Nephron (organoid): ENCODE results near the gene AP3B1.
A peak's percentile ranks its signal among the peaks of the same experiment; 100 is the strongest.

Experiments
- H3K27ac Mint-ChIP-seq, 3 experiments: 2 replicates each; pipeline ENCODE4 v1.8.0; 2020; ENCODE audit warnings: mixed read lengths in 3 of 3, mild to moderate bottlenecking in 2 of 3, moderate library complexity in 1 of 3
- H3K27me3 Mint-ChIP-seq: 2 replicates; pipeline ENCODE4 v1.8.0; 2021; ENCODE audit warnings: low read depth, mild to moderate bottlenecking, moderate library complexity, mixed read lengths
- H3K36me3 Mint-ChIP-seq: 2 replicates; pipeline ENCODE4 v1.8.0; 2020; ENCODE audit warnings: low read depth, mixed read lengths
- H3K4me1 Mint-ChIP-seq: 2 replicates; pipeline ENCODE4 v1.8.0; 2020; ENCODE audit warnings: mixed read lengths
- H3K4me3 Mint-ChIP-seq, 3 experiments: 2 replicates each; pipeline ENCODE4 v1.8.0; 2020; ENCODE audit warnings: mild to moderate bottlenecking in 3 of 3, mixed read lengths in 3 of 3, moderate library complexity in 2 of 3
- H3K9me3 Mint-ChIP-seq: 2 replicates; pipeline ENCODE4 v1.8.0; 2020; ENCODE audit warnings: mixed read lengths
- CTCF ChIP-seq, 3 experiments: fragments of 200-600 bp; sonication (generic); IDR thresholded peaks; one replicate each; pipeline ENCODE4 v1.5.0; 2021; ENCODE audit warnings: antibody characterized with exemption in 3 of 3; ENCODE audit not compliant: unreplicated experiment in 3 of 3

The AP3B1 gene, protein sequence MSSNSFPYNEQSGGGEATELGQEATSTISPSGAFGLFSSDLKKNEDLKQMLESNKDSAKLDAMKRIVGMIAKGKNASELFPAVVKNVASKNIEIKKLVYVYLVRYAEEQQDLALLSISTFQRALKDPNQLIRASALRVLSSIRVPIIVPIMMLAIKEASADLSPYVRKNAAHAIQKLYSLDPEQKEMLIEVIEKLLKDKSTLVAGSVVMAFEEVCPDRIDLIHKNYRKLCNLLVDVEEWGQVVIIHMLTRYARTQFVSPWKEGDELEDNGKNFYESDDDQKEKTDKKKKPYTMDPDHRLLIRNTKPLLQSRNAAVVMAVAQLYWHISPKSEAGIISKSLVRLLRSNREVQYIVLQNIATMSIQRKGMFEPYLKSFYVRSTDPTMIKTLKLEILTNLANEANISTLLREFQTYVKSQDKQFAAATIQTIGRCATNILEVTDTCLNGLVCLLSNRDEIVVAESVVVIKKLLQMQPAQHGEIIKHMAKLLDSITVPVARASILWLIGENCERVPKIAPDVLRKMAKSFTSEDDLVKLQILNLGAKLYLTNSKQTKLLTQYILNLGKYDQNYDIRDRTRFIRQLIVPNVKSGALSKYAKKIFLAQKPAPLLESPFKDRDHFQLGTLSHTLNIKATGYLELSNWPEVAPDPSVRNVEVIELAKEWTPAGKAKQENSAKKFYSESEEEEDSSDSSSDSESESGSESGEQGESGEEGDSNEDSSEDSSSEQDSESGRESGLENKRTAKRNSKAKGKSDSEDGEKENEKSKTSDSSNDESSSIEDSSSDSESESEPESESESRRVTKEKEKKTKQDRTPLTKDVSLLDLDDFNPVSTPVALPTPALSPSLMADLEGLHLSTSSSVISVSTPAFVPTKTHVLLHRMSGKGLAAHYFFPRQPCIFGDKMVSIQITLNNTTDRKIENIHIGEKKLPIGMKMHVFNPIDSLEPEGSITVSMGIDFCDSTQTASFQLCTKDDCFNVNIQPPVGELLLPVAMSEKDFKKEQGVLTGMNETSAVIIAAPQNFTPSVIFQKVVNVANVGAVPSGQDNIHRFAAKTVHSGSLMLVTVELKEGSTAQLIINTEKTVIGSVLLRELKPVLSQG

GRCh38 chr5:78294248-78295034 is at the start of gene AP3B1:
AP3B1 (minus strand) TSS chr5:78294698; CDS start chr5:78294579, 119 bp downstream.
- H3K27me3 Mint-ChIP-seq: peaks cover 5% of the 10 kb centered on the region

DNA sequence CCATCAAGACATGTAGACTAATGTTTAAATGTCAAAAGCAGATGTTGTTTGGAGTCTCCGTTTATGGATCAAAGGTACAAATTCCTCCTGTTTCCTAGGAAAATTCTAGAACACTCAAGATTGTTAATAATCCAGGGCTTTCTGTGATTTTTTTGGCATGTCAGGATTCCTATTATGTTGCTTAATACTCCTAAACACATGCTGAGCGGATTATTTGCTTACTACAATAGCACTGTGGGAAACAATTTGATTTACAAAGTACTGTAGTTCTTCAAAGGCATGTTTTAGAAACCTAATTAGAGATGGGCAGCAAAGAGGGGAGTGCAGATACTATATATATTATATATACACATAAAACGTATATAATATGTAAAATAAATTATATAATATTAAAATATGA is 46.9 kb upstream of the AP3B1 start:
- no peak for TF ChIP-seq CTCF (IDR thresholded peaks at IDR 0.05; ENCODE audit: unreplicated experiment in 3 of 3)
- Mint-ChIP-seq H3K27ac (no peak overlapping the region), H3K4me1 (peaks cover 7% of the 10 kb centered on the region), H3K9me3 (peaks cover 15% of the 10 kb centered on the region), H3K36me3 (no peaks in the 10 kb centered on the region), H3K4me3 (no peak overlapping the region), H3K27me3 (no peaks in the 10 kb centered on the region)

More at GRCh38 chr5:78294248-78295034, at the start of gene AP3B1:
- TF ChIP-seq CTCF (IDR thresholded peaks at IDR 0.05; ENCODE audit: unreplicated experiment in 3 of 3): no peak
- H3K4me1 Mint-ChIP-seq: peaks cover 30% of the 10 kb centered on the region
- H3K4me3 Mint-ChIP-seq: peak within 1 kb of the TSS; percentile 87 to 93 (median 93)
- H3K36me3 Mint-ChIP-seq: no peaks in the 10 kb centered on the region
- H3K27ac Mint-ChIP-seq: peak within 1 kb of the TSS; percentile 71 to 99 (median 98)
- no peaks in the 10 kb centered on the region for H3K9me3 Mint-ChIP-seq

DNA sequence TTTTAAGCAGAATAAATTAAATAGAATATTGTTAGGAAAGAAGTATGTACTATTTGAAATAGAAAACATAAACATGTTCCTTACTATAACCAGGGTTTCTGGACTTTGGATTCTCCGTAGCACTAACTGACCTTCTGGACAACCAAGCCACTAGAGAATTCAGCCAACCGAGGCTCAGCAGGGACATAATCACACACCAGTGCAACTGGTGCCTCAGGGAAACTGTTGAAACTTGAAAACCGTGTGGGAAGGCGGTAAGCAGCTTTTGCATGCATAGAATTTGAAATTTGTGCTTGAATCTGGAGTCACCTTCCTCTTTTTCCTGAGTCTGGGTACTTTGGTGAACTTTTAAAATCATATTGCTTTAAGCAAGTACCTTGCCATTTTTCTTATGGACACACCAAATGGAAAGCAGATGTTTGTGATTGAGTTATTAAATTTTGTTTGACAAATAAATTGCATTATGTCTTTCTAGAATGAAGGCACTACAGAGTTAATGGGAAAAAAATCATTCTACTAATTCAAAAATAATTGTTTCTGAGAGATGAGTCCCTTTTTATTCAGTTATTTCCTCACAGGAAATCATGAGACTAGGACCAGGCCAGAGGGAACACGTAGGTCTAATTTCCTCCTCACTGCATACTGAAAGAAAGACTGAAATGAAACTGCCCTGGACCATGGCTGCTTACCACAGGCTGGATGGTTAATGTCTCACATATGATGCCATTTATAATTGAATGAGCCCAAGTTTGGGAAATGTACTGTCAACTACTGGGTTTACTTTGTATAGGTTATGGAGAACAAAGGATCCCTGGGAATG is 45.3 kb upstream of the AP3B1 start:
- no peaks in the 10 kb centered on the region for H3K27me3 Mint-ChIP-seq
- H3K4me3 Mint-ChIP-seq: no peak overlapping the region
- H3K36me3 Mint-ChIP-seq: no peaks in the 10 kb centered on the region
- peak overlapping the region in 1 of 3 experiments; percentile 3 for H3K27ac Mint-ChIP-seq
- TF ChIP-seq CTCF (IDR thresholded peaks at IDR 0.05; ENCODE audit: unreplicated experiment in 3 of 3): no peak
- H3K4me1 Mint-ChIP-seq: peaks cover under 1% of the 10 kb centered on the region
- peaks cover 22% of the 10 kb centered on the region for H3K9me3 Mint-ChIP-seq

DNA sequence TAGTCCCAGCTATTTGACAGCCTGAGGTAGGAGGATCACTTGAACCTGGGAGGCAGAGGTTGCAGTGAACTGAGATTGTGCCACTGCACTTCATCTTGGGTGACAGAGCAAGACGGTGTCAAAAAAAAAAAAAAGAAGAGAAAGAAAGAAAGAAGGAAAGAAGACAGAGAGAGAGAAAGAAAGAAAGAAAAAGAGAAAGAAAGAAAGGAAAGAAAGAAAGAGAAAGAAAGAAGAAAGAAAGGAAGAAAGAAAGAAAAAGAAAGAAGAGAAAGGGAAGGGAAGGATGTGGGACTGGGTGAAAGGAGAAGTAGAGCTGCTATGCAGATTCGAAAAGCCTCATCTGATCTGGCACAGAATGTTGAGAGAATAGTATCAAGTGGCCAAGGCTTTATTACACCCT is 42.2 kb upstream of the AP3B1 start:
- peaks cover 22% of the 10 kb centered on the region for H3K9me3 Mint-ChIP-seq
- H3K27me3 Mint-ChIP-seq: no peaks in the 10 kb centered on the region
- no peaks in the 10 kb centered on the region for H3K36me3 Mint-ChIP-seq
- TF ChIP-seq CTCF (IDR thresholded peaks at IDR 0.05; ENCODE audit: unreplicated experiment in 3 of 3): no peak
- peaks cover 6% of the 10 kb centered on the region for H3K4me1 Mint-ChIP-seq
- no peak overlapping the region for H3K27ac Mint-ChIP-seq
- no peak overlapping the region for H3K4me3 Mint-ChIP-seq

DNA sequence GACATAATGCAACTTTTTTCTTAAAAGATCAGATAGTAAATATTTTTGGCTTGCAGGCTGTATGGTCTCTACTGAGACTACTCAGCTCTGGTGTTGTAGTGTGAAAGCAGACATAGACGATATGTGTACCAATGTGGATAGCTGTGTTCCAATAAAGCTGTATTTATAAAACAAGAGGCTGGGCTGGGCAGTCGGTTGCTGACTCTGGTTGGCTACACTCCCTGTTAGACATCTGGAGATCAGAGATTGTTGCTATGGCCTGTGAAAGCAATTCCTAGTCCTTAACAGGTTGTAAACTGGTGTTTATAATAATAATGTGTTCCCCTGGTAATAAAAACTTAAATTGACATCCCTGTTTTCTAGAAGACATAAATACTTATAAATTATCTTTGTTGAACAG is 41.5 kb upstream of the AP3B1 start:
- no peak overlapping the region for H3K27ac Mint-ChIP-seq

More for the DNA sequence above, 41.5 kb upstream of the AP3B1 start:
- Mint-ChIP-seq H3K4me3 (no peak overlapping the region), H3K4me1 (peaks cover 6% of the 10 kb centered on the region), H3K36me3 (no peaks in the 10 kb centered on the region), H3K27me3 (no peaks in the 10 kb centered on the region), H3K9me3 (peaks cover 22% of the 10 kb centered on the region)
- no peak for TF ChIP-seq CTCF (IDR thresholded peaks at IDR 0.05; ENCODE audit: unreplicated experiment in 3 of 3)
